ENCODE data around the gene PIK3CD. TPM values are rescaled to one million over a fixed set of nuclear protein-coding genes. Genes with fewer than 3 reads are reported as not detected.
A peak's percentile ranks its signal among the peaks of the same experiment; 100 is the strongest.

The PIK3CD gene
- total RNA-seq, 1 donor from 2014 or later = 15.7 TPM

DNA sequence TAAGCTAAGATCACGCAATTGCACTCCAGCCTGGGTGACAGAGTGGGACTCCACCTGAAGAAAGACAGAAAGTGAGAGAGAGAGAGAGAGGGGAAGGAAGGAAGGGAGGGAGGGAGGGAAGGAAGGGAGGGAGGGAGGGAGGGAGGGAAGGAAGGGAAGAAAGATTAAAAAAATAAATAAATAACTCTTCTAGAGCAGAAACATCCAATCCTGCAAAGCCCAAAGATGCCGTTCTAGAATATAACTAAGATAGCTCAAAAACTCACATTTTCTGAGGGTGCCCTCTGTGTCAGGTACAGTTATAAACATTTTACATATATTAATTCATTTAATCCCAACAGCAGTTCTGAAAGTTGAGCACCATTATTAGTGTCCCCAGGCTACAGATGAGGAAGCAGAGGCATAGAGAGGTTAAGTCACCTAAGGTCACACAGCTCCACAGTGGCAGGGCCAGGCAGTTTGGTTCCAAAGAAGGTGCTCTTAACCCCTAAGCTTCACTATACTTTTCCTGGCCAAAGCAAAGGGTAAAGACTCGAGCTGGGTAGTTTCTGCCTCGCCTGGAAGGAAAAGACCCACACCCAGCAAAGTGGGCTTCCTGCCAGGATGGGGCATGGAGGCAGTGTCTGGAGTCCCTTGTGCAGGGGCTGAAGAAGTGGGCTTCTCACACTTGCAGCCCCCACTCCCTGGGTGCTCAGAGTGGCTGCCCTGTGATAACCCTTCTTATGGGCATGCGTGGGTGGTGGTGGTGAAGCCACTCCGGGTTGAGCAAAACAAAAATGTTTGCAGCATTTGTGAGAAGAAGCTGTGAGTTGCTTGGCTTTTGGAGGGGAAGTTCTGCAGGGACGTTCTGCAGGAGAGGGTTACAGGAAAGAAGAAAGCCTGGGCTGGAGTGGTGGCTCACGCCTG lies 7.9 kb upstream of the PIK3CD start:
- TF ChIP-seq, protein P1, sequence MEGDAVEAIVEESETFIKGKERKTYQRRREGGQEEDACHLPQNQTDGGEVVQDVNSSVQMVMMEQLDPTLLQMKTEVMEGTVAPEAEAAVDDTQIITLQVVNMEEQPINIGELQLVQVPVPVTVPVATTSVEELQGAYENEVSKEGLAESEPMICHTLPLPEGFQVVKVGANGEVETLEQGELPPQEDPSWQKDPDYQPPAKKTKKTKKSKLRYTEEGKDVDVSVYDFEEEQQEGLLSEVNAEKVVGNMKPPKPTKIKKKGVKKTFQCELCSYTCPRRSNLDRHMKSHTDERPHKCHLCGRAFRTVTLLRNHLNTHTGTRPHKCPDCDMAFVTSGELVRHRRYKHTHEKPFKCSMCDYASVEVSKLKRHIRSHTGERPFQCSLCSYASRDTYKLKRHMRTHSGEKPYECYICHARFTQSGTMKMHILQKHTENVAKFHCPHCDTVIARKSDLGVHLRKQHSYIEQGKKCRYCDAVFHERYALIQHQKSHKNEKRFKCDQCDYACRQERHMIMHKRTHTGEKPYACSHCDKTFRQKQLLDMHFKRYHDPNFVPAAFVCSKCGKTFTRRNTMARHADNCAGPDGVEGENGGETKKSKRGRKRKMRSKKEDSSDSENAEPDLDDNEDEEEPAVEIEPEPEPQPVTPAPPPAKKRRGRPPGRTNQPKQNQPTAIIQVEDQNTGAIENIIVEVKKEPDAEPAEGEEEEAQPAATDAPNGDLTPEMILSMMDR (IDR thresholded peaks at IDR 0.05; ENCODE audit: unreplicated experiment) = no peak
- Mint-ChIP-seq H3K36me3 (ENCODE audit: insufficient read depth) (no peaks in the 10 kb centered on the region), H3K9me3 (ENCODE audit: low read depth) (no peaks in the 10 kb centered on the region), H3K4me3 (ENCODE audit: low read depth) (no peak overlapping the region), H3K4me1 (ENCODE audit: low read depth) (no peaks in the 10 kb centered on the region), H3K27ac (no peak overlapping the region), H3K27me3 (peaks cover 11% of the 10 kb centered on the region)
- DNase-seq (ENCODE audit: low spot score, unreplicated experiment) = no peak

DNA sequence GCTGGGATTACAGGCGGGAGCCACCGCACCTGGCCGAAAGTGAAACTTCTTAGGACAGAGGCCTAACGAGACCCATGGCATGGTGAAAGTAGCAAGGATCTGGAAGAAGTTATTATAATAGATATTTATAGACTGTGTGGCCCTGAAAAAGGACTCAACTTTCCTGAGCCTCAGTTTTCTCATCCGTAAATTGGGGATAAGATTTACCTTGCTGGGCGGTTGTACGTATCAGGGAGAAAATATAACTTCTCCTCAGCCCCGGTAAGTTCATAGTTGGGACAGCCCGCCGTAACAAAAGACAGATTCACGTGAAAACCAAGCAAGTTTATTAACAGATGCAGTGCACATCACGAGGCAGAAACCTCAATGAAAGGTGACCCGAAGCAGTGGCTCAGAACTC lies 5.5 kb upstream of the PIK3CD start:
- Mint-ChIP-seq H3K27me3 (peaks cover 18% of the 10 kb centered on the region), H3K9me3 (ENCODE audit: low read depth) (no peaks in the 10 kb centered on the region), H3K4me1 (ENCODE audit: low read depth) (no peaks in the 10 kb centered on the region), H3K4me3 (ENCODE audit: low read depth) (no peak overlapping the region), H3K36me3 (ENCODE audit: insufficient read depth) (no peaks in the 10 kb centered on the region), H3K27ac (peak overlapping the region; percentile 29)
- TF ChIP-seq, protein P1 (IDR thresholded peaks at IDR 0.05; ENCODE audit: unreplicated experiment) = no peak
- DNase-seq (ENCODE audit: low spot score, unreplicated experiment) = no peak

DNA sequence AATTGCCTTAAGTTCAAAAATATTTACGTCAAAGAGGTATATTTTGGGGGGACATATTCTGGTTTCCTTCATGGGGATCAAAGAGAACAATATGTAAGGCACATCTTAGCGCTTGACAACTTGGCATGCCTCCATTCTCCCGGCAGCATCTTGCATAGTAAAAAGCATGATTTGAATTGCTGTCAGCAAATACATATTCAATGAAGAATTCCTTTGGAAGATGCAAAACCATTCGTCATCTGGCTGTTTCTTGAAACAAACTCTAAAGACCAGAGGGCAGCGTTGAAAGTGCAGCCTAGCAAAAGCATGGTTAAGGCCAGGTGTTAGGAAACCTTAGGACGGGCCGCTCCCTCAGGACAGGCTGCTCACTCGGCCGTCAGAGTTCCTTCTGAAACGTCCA lies 3.4 kb upstream of the PIK3CD start:
- peaks cover 30% of the 10 kb centered on the region for H3K27me3 Mint-ChIP-seq
- DNase-seq (ENCODE audit: low spot score, unreplicated experiment) = no peak
- H3K9me3 Mint-ChIP-seq (ENCODE audit: low read depth) = no peaks in the 10 kb centered on the region
- H3K4me3 Mint-ChIP-seq (ENCODE audit: low read depth) = no peak overlapping the region
- H3K4me1 Mint-ChIP-seq (ENCODE audit: low read depth) = peaks cover 2% of the 10 kb centered on the region
- H3K36me3 Mint-ChIP-seq (ENCODE audit: insufficient read depth) = no peaks in the 10 kb centered on the region
- TF ChIP-seq, protein P1 (IDR thresholded peaks at IDR 0.05; ENCODE audit: unreplicated experiment) = no peak
- no peak overlapping the region for H3K27ac Mint-ChIP-seq

DNA sequence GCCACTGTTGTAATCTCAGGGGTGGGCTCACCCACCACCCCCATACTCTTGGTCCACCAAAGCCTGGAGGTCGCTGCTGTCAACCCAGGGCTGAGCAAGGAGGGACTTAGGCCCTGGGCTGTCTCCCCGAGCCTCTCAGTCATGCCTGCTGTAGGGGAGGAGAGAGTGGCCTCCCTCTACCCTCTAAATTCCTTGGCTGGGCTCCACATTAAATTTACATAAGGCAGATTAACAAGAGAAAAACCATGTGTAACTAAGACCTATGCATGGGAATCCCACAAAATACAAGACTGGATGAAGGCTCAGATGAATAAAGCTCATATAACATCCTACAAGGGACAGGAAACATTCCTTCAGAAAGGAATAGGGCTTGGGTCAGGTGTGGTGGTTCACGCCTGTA lies 1.8 kb upstream of the PIK3CD start:
- Mint-ChIP-seq H3K36me3 (ENCODE audit: insufficient read depth) (no peaks in the 10 kb centered on the region), H3K27me3 (peaks cover 46% of the 10 kb centered on the region)
- no peak for DNase-seq (ENCODE audit: low spot score, unreplicated experiment)

DNA sequence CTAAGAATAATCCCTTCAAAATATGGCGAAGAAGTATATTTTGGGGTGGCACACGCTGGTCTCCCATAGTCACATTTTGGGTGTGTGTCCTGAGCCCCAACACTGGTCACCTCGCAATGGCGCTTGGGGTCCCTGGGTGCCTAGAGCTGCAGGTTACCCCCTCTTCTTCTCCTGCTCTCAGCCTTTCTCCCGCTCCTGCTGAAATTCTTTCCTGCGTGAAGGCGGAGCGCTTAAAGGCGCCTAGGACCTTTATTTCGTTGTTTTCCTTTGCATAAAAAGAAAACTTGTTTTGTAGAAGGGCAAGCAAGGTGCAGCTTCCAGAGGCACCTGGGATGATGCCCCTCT lies 339 bp upstream of the PIK3CD start:
- H3K9me3 Mint-ChIP-seq (ENCODE audit: low read depth) = no peaks in the 10 kb centered on the region
- DNase-seq (ENCODE audit: low spot score, unreplicated experiment) = no peak
- no peaks in the 10 kb centered on the region for H3K36me3 Mint-ChIP-seq (ENCODE audit: insufficient read depth)
- peak overlapping the region; percentile 64 for H3K4me3 Mint-ChIP-seq (ENCODE audit: low read depth)
- peak overlapping the region; percentile 54 for H3K27ac Mint-ChIP-seq
- H3K27me3 Mint-ChIP-seq = peaks cover 54% of the 10 kb centered on the region
- TF ChIP-seq, protein P1 (IDR thresholded peaks at IDR 0.05; ENCODE audit: unreplicated experiment) = peak; percentile 12
- H3K4me1 Mint-ChIP-seq (ENCODE audit: low read depth) = peaks cover 2% of the 10 kb centered on the region

More for the DNA sequence above, 1.8 kb upstream of the PIK3CD start:
- TF ChIP-seq, protein P1 (IDR thresholded peaks at IDR 0.05; ENCODE audit: unreplicated experiment) = no peak
- Mint-ChIP-seq H3K9me3 (ENCODE audit: low read depth) (no peaks in the 10 kb centered on the region), H3K4me3 (ENCODE audit: low read depth) (no peak overlapping the region), H3K4me1 (ENCODE audit: low read depth) (peaks cover 2% of the 10 kb centered on the region), H3K27ac (no peak overlapping the region)
